Measurements from ENCODE around the gene SGTA. TPM values are rescaled to one million over a fixed set of nuclear protein-coding genes. Genes with fewer than 3 reads are reported as not detected.

The SGTA gene
- total and polyA plus RNA-seq, 4 donors, result 16.7 to 38.4 (median 21.0) TPM

- DNase-seq (ENCODE audit: low spot score), result no peak
- H3K9ac ChIP-seq (ENCODE audit: low read depth in 1 of 2, low read length in 2 of 2), result no peak overlapping the region
- no peaks in the 10 kb centered on the region for H3K9me3 ChIP-seq (ENCODE audit: control insufficient read depth in 4 of 4, low read length in 3 of 4)
- H3K4me1 ChIP-seq (ENCODE audit: control insufficient read depth in 4 of 4, insufficient read depth in 4 of 4, low read length in 3 of 4), result no peaks in the 10 kb centered on the region
- TF ChIP-seq NR2F2 (IDR thresholded peaks at IDR 0.05), result no peak
- TF ChIP-seq EGR1 (IDR thresholded peaks at IDR 0.05; ENCODE audit: low read depth in 2 of 2), result no peak
- no peak for TF ChIP-seq ATF3 (IDR thresholded peaks at IDR 0.05)
- no peak for TF ChIP-seq YY1 (IDR thresholded peaks at IDR 0.05)
- TF ChIP-seq FOXA2 (IDR thresholded peaks at IDR 0.05), result no peak
- TF ChIP-seq FOXA1 (IDR thresholded peaks at IDR 0.05), result no peak
- no peak for TF ChIP-seq GABPA (IDR thresholded peaks at IDR 0.05 in 1 of 2, conservative IDR thresholded peaks at IDR 0.05 in 1 of 2)
- TF ChIP-seq MAX (IDR thresholded peaks at IDR 0.05), result no peak
- no peak for TF ChIP-seq ZBTB33 (IDR thresholded peaks at IDR 0.05)
- no peak for TF ChIP-seq JUND (IDR thresholded peaks at IDR 0.05)
- TF ChIP-seq CTCF (IDR thresholded peaks at IDR 0.05; ENCODE audit: low read depth, low read length, missing input control), result no peak
- no peak for TF ChIP-seq RAD21 (IDR thresholded peaks at IDR 0.05)
- TF ChIP-seq HNF4A (conservative IDR thresholded peaks at IDR 0.05), result no peak
- no peak overlapping the region for H3K27ac ChIP-seq (ENCODE audit: low read depth in 1 of 2, low read length in 2 of 2)
- H3K27me3 ChIP-seq (ENCODE audit: control insufficient read depth in 4 of 4, insufficient read depth in 4 of 4, low read length in 3 of 4), result no peaks in the 10 kb centered on the region
- peaks cover 7 to 67% (median 13%) of the 10 kb centered on the region in 4 donors for H3K36me3 ChIP-seq (ENCODE audit: control insufficient read depth in 4 of 4, insufficient read depth in 3 of 4, low read depth in 1 of 4, low read length in 3 of 4)
- H3K4me3 ChIP-seq (ENCODE audit: low read depth in 1 of 3, low read length in 3 of 3), result no peak overlapping the region
- 96% methylated on average over 17 of the region's 17 CpGs for WGBS
Observed at GRCh38 chr19:2758601-2759313, 24.3 kb downstream of the SGTA start.

GRCh38 chr19:2756921-2757881, 25.9 kb downstream of the SGTA start:
- no peak overlapping the region for H3K4me3 ChIP-seq (ENCODE audit: low read depth in 1 of 3, low read length in 3 of 3)
- no peak overlapping the region for H3K27ac ChIP-seq (ENCODE audit: low read depth in 1 of 2, low read length in 2 of 2)
- no peaks in the 10 kb centered on the region for H3K27me3 ChIP-seq (ENCODE audit: control insufficient read depth in 4 of 4, insufficient read depth in 4 of 4, low read length in 3 of 4)
- no peaks in the 10 kb centered on the region for H3K9me3 ChIP-seq (ENCODE audit: control insufficient read depth in 4 of 4, low read length in 3 of 4)
- DNase-seq (ENCODE audit: low spot score), result no peak
- H3K36me3 ChIP-seq (ENCODE audit: control insufficient read depth in 4 of 4, insufficient read depth in 3 of 4, low read depth in 1 of 4, low read length in 3 of 4), result peaks cover 7 to 52% (median 10%) of the 10 kb centered on the region in 4 donors
- WGBS, result 96% methylated on average over 48 of the region's 48 CpGs
- TF ChIP-seq SP1 (IDR thresholded peaks at IDR 0.05) (no peak), CTCF (IDR thresholded peaks at IDR 0.05; ENCODE audit: low read depth, low read length, missing input control) (no peak), ATF3 (IDR thresholded peaks at IDR 0.05) (no peak), REST (IDR thresholded peaks at IDR 0.05) (no peak), NR2F2 (IDR thresholded peaks at IDR 0.05) (no peak), RXRA (IDR thresholded peaks at IDR 0.05) (no peak), EGR1 (IDR thresholded peaks at IDR 0.05; ENCODE audit: low read depth in 2 of 2) (no peak), MAX (IDR thresholded peaks at IDR 0.05) (no peak)
- no peak overlapping the region for H3K9ac ChIP-seq (ENCODE audit: low read depth in 1 of 2, low read length in 2 of 2)
- H3K4me1 ChIP-seq (ENCODE audit: control insufficient read depth in 4 of 4, insufficient read depth in 4 of 4, low read length in 3 of 4), result no peaks in the 10 kb centered on the region
